Stimulated activated CD8-positive, alpha-beta memory T cell treated with anti-CD3 and anti-CD28 coated beads, Interleukin-12 subunit alpha, Interleukin-12 subunit beta, amount 100 ng/mL, for 1 hour (primary cell): Measurements from ENCODE around the gene PLCXD3.

Source experiments
- DNase-seq: peaks from one replicate; pipeline ENCODE4 v3.0.0-alpha.2; 2020; ENCODE audit warnings: low read depth

Gene PLCXD3

GRCh38 chr5:41281215-41281810, 229.1 kb downstream of the PLCXD3 start:
- DNase-seq = no peak

GRCh38 chr5:41279040-41279439, 231.4 kb downstream of the PLCXD3 start:
- no peak for DNase-seq

- no peak for DNase-seq
These were observed 232.7 kb downstream of the PLCXD3 start for GRCh38 chr5:41277476-41278245.

- DNase-seq = no peak
These were observed 234.4 kb downstream of the PLCXD3 start for GRCh38 chr5:41275813-41276512.

GRCh38 chr5:41270423-41271251, 239.8 kb downstream of the PLCXD3 start:
- no peak for DNase-seq

GRCh38 chr5:41268894-41269293, 241.5 kb downstream of the PLCXD3 start:
- no peak for DNase-seq

GRCh38 chr5:41266377-41266776, 244.0 kb downstream of the PLCXD3 start:
- no peak for DNase-seq

- DNase-seq = no peak
These were observed 246.4 kb downstream of the PLCXD3 start for GRCh38 chr5:41264019-41264418.

GRCh38 chr5:41263335-41263734, 247.1 kb downstream of the PLCXD3 start:
- no peak for DNase-seq
